Measurements from ENCODE around the gene WDR33. TPM values are rescaled to one million over a fixed set of nuclear protein-coding genes. Genes with fewer than 3 reads are reported as not detected.

WDR33 gene
- total and polyA plus RNA-seq, 2 of the 13 experiments (the other 11 are each of a cell fraction or from before 2014, with no cell fraction given), result 54.9 to 78.2 TPM

DNA sequence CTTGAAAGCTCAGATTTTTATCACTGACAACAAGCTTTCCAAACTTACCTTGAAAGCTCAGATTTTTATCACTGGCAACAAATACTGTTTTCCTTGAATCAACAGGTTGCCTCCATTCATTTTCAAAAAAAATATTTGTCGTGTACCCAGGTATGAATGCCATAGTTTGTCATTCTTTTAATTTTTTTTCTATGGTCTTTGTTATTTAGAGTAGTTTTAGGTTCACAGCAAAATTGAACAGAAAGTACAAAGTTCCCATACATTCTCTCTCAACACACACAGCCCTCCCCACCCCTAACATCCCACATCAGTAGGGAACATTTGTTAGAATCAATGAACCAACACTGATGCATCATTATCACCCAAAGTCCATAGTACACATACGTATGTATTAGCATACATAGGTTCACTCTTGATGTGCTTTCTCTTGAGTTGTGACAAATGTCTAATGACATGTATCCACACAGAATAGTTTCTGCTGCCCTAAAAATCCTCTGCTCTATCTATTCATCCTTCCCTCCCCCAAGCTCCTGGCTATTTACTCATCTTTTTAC is 25.9 kb downstream of the WDR33 start (continued):
- TF ChIP-seq NRL (CRISPR knock-in tag; IDR thresholded peaks at IDR 0.05; ENCODE audit: borderline replicate concordance) (no peak), THYN1 (CRISPR knock-in tag; IDR thresholded peaks at IDR 0.05; ENCODE audit: borderline replicate concordance, low read depth) (no peak), CHD4 (IDR thresholded peaks at IDR 0.05; ENCODE audit: borderline replicate concordance, low read length) (no peak), ZNF230 (CRISPR knock-in tag; IDR thresholded peaks at IDR 0.05) (no peak), MED8 (CRISPR knock-in tag; IDR thresholded peaks at IDR 0.05; ENCODE audit: insufficient replicate concordance) (no peak), PCBP1 (IDR thresholded peaks at IDR 0.05; ENCODE audit: borderline replicate concordance, low read depth, low read length) (no peak), SNAI1 (CRISPR knock-in tag; IDR thresholded peaks at IDR 0.05; ENCODE audit: borderline replicate concordance) (no peak), SOX5 (CRISPR knock-in tag; IDR thresholded peaks at IDR 0.05; ENCODE audit: borderline replicate concordance) (peak; percentile 91), ZFP41 (CRISPR knock-in tag; IDR thresholded peaks at IDR 0.05; ENCODE audit: borderline replicate concordance) (no peak), ZNF781 (CRISPR knock-in tag; IDR thresholded peaks at IDR 0.05; ENCODE audit: borderline replicate concordance, not compliant biosample characterization) (no peak), SNAPC2 (CRISPR knock-in tag; IDR thresholded peaks at IDR 0.05) (no peak; the same call in 1 of the 2 replicates), RARA (CRISPR knock-in tag; IDR thresholded peaks at IDR 0.05) (peak; percentile 61), PAX8 (CRISPR knock-in tag; IDR thresholded peaks at IDR 0.05; ENCODE audit: borderline replicate concordance) (no peak), ZIK1 (CRISPR knock-in tag; IDR thresholded peaks at IDR 0.05; ENCODE audit: borderline replicate concordance, low read depth) (no peak)
- TF ChIP-seq, protein P1, sequence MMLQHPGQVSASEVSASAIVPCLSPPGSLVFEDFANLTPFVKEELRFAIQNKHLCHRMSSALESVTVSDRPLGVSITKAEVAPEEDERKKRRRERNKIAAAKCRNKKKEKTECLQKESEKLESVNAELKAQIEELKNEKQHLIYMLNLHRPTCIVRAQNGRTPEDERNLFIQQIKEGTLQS (CRISPR knock-in tag; IDR thresholded peaks at IDR 0.05), result no peak
- TF ChIP-seq, protein P2, sequence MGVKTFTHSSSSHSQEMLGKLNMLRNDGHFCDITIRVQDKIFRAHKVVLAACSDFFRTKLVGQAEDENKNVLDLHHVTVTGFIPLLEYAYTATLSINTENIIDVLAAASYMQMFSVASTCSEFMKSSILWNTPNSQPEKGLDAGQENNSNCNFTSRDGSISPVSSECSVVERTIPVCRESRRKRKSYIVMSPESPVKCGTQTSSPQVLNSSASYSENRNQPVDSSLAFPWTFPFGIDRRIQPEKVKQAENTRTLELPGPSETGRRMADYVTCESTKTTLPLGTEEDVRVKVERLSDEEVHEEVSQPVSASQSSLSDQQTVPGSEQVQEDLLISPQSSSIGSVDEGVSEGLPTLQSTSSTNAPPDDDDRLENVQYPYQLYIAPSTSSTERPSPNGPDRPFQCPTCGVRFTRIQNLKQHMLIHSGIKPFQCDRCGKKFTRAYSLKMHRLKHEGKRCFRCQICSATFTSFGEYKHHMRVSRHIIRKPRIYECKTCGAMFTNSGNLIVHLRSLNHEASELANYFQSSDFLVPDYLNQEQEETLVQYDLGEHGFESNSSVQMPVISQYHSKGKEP (CRISPR knock-in tag; IDR thresholded peaks at IDR 0.05), result no peak
- TF ChIP-seq, protein P3, sequence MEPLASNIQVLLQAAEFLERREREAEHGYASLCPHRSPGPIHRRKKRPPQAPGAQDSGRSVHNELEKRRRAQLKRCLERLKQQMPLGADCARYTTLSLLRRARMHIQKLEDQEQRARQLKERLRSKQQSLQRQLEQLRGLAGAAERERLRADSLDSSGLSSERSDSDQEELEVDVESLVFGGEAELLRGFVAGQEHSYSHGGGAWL (CRISPR knock-in tag; IDR thresholded peaks at IDR 0.05), result no peak
- TF ChIP-seq, protein P4, sequence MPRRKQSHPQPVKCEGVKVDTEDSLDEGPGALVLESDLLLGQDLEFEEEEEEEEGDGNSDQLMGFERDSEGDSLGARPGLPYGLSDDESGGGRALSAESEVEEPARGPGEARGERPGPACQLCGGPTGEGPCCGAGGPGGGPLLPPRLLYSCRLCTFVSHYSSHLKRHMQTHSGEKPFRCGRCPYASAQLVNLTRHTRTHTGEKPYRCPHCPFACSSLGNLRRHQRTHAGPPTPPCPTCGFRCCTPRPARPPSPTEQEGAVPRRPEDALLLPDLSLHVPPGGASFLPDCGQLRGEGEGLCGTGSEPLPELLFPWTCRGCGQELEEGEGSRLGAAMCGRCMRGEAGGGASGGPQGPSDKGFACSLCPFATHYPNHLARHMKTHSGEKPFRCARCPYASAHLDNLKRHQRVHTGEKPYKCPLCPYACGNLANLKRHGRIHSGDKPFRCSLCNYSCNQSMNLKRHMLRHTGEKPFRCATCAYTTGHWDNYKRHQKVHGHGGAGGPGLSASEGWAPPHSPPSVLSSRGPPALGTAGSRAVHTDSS (CRISPR knock-in tag; conservative IDR thresholded peaks at IDR 0.05), result no peak
- TF ChIP-seq, protein P5, sequence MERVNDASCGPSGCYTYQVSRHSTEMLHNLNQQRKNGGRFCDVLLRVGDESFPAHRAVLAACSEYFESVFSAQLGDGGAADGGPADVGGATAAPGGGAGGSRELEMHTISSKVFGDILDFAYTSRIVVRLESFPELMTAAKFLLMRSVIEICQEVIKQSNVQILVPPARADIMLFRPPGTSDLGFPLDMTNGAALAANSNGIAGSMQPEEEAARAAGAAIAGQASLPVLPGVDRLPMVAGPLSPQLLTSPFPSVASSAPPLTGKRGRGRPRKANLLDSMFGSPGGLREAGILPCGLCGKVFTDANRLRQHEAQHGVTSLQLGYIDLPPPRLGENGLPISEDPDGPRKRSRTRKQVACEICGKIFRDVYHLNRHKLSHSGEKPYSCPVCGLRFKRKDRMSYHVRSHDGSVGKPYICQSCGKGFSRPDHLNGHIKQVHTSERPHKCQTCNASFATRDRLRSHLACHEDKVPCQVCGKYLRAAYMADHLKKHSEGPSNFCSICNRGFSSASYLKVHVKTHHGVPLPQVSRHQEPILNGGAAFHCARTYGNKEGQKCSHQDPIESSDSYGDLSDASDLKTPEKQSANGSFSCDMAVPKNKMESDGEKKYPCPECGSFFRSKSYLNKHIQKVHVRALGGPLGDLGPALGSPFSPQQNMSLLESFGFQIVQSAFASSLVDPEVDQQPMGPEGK (CRISPR knock-in tag; IDR thresholded peaks at IDR 0.05), result peak; percentile 89
- TF ChIP-seq, protein P6, sequence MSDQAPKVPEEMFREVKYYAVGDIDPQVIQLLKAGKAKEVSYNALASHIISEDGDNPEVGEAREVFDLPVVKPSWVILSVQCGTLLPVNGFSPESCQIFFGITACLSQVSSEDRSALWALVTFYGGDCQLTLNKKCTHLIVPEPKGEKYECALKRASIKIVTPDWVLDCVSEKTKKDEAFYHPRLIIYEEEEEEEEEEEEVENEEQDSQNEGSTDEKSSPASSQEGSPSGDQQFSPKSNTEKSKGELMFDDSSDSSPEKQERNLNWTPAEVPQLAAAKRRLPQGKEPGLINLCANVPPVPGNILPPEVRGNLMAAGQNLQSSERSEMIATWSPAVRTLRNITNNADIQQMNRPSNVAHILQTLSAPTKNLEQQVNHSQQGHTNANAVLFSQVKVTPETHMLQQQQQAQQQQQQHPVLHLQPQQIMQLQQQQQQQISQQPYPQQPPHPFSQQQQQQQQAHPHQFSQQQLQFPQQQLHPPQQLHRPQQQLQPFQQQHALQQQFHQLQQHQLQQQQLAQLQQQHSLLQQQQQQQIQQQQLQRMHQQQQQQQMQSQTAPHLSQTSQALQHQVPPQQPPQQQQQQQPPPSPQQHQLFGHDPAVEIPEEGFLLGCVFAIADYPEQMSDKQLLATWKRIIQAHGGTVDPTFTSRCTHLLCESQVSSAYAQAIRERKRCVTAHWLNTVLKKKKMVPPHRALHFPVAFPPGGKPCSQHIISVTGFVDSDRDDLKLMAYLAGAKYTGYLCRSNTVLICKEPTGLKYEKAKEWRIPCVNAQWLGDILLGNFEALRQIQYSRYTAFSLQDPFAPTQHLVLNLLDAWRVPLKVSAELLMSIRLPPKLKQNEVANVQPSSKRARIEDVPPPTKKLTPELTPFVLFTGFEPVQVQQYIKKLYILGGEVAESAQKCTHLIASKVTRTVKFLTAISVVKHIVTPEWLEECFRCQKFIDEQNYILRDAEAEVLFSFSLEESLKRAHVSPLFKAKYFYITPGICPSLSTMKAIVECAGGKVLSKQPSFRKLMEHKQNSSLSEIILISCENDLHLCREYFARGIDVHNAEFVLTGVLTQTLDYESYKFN (CRISPR knock-in tag; conservative IDR thresholded peaks at IDR 0.05), result peak; percentile 97
